Gastrocnemius medialis (tissue), 4 donors: ENCODE data around the gene NOP56.

ENCODE experiments used
- POLR2A ChIP-seq, 2 donors: fragments of 450-650 bp; IDR thresholded peaks; one replicate each; pipeline ENCODE4 v1.6.1; 2017; ENCODE audit warnings: antibody characterized with exemption in 2 of 2, mild to moderate bottlenecking in 2 of 2, moderate library complexity in 2 of 2
- TF ChIP-seq, protein P1 (sequence below), 5 experiments: fragments of 450-650 bp in 3 of 5; fragments of 200-600 bp in 2 of 5; sonication (generic) in 2 of 5; IDR thresholded peaks in 4 of 5; conservative IDR thresholded peaks in 1 of 5; 1 replicate in 4 of 5; 2 replicates in 1 of 5; pipeline ENCODE4 v1.5.1; 2016 to 2019; ENCODE audit warnings: antibody characterized with exemption in 5 of 5, mild to moderate bottlenecking in 3 of 5, moderate library complexity in 3 of 5

DNA sequence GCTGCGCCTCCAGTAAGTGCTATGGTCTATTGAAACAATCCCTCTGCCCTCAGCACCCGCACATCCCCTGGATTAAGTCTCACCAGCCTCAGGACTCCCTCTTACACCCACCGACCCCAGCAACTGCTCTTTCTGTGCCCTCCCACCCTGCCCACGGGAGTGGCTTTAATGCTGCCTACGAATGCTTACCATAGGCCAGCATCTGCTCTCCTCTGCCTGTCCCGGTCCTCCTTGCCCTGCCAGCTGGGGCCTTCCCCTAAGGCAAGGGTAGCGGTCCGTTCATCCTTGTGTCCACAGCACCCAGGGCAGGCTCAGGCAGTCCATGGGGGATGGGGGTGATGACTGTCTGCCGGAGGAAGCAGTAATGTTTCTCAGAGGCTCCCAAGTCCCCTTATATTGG lies 44.2 kb downstream of the NOP56 start:
- TF ChIP-seq, protein P1, sequence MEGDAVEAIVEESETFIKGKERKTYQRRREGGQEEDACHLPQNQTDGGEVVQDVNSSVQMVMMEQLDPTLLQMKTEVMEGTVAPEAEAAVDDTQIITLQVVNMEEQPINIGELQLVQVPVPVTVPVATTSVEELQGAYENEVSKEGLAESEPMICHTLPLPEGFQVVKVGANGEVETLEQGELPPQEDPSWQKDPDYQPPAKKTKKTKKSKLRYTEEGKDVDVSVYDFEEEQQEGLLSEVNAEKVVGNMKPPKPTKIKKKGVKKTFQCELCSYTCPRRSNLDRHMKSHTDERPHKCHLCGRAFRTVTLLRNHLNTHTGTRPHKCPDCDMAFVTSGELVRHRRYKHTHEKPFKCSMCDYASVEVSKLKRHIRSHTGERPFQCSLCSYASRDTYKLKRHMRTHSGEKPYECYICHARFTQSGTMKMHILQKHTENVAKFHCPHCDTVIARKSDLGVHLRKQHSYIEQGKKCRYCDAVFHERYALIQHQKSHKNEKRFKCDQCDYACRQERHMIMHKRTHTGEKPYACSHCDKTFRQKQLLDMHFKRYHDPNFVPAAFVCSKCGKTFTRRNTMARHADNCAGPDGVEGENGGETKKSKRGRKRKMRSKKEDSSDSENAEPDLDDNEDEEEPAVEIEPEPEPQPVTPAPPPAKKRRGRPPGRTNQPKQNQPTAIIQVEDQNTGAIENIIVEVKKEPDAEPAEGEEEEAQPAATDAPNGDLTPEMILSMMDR (IDR thresholded peaks at IDR 0.05 in 4 of 5, conservative IDR thresholded peaks at IDR 0.05 in 1 of 5), result no peak
- TF ChIP-seq POLR2A (IDR thresholded peaks at IDR 0.05), result no peak
